SK-MEL-5 (cell line): ENCODE measurements around the gene VMP1. TPM values are rescaled to one million over a fixed set of nuclear protein-coding genes. Genes with fewer than 3 reads are reported as not detected.
"Not testable (repeated sequence)": the region's sequence is repeated elsewhere in the genome, so short reads cannot be mapped to it uniquely, and the experiment has no call there.

Experiments
- DNase-seq: peaks from one replicate; pipeline ENCODE4 v3.0.0-alpha.2; 2016; ENCODE audit warnings: low read depth, low spot score
- in situ Hi-C: cut with HindIII; loops from 2 replicates; pipeline ENCODE4 v1.10.0; 2016; ENCODE audit warnings: low sequenced_read_pairs, high pct_unique_total_duplicates, low pct_unique_long_range_greater_than_20kb
- total RNA-seq: library from RNA; depleted of rRNA; stranded (reverse); fragments of >200 nt; shearing (Covaris generic); gene quantifications from 2 replicates; pipeline ENCODE4 v1.2.3, GENCODE V29; 2014

The VMP1 gene
- total RNA-seq, 1 experiment from 2014 or later = 568 TPM

GRCh38 chr17:59762049-59762823, 54.8 kb downstream of the VMP1 start:
- in situ Hi-C loops = no loop called here
- peak; percentile 65 for DNase-seq

- DNase-seq = no peak
- in situ Hi-C loops = no loop called here
These were observed 55.4 kb downstream of the VMP1 start for GRCh38 chr17:59762824-59763374.

- no peak for DNase-seq
- in situ Hi-C loops = no loop called here
These were observed 56.4 kb downstream of the VMP1 start for GRCh38 chr17:59763861-59764260.

- no peak for DNase-seq
- in situ Hi-C loops = no loop called here
These were observed 56.9 kb downstream of the VMP1 start for GRCh38 chr17:59764292-59764741.

GRCh38 chr17:59765038-59765437, 57.6 kb downstream of the VMP1 start:
- in situ Hi-C loops = no loop called here
- DNase-seq = no peak

GRCh38 chr17:59766491-59766890, 59.0 kb downstream of the VMP1 start:
- in situ Hi-C loops = no loop called here

GRCh38 chr17:59767176-59767575, 59.7 kb downstream of the VMP1 start:
- in situ Hi-C loops = no loop called here
- no peak for DNase-seq

More at GRCh38 chr17:59766491-59766890, 59.0 kb downstream of the VMP1 start:
- DNase-seq = no peak

GRCh38 chr17:59769887-59770286, 62.4 kb downstream of the VMP1 start:
- DNase-seq = peak; percentile 41
- in situ Hi-C loops = no loop called here

GRCh38 chr17:59771093-59771492, 63.6 kb downstream of the VMP1 start:
- in situ Hi-C loops = no loop called here
- DNase-seq = no peak

- in situ Hi-C loops = no loop called here
These were observed 68.4 kb downstream of the VMP1 start for GRCh38 chr17:59775786-59776350.

GRCh38 chr17:59776577-59776976, 69.1 kb downstream of the VMP1 start:
- DNase-seq = no peak
- in situ Hi-C loops = no loop called here

More at GRCh38 chr17:59775786-59776350, 68.4 kb downstream of the VMP1 start:
- DNase-seq = no peak

GRCh38 chr17:59777033-59777432, 69.6 kb downstream of the VMP1 start:
- in situ Hi-C loops = no loop called here
- no peak for DNase-seq

GRCh38 chr17:59778996-59779395, 71.5 kb downstream of the VMP1 start:
- in situ Hi-C loops = no loop called here
- no peak for DNase-seq

GRCh38 chr17:59779521-59779920, 72.1 kb downstream of the VMP1 start:
- in situ Hi-C loops = no loop called here
- no peak for DNase-seq

GRCh38 chr17:59780548-59780947, 73.1 kb downstream of the VMP1 start:
- DNase-seq, in situ Hi-C loops: not testable (repeated sequence)

GRCh38 chr17:59783221-59784047, 76.0 kb downstream of the VMP1 start:
- in situ Hi-C loops = no loop called here
- peak; percentile 72 for DNase-seq

- no peak for DNase-seq
These were observed 77.8 kb downstream of the VMP1 start for GRCh38 chr17:59785091-59785799.

GRCh38 chr17:59786213-59786535, 78.7 kb downstream of the VMP1 start:
- DNase-seq = no peak
- in situ Hi-C loops = no loop called here

More at GRCh38 chr17:59785091-59785799, 77.8 kb downstream of the VMP1 start:
- in situ Hi-C loops = no loop called here
